ENCODE results near the gene DMD.

The DMD gene

GRCh38 chrX:31350808-31351074 lies 1860.6 kb downstream of the DMD start:
- no peak for TF ChIP-seq CTCF (IDR thresholded peaks at IDR 0.05; ENCODE audit: borderline replicate concordance, control extremely low read depth, extremely low read depth, insufficient read depth, missing control alignments)
- in situ Hi-C loops (cut with MboI; ENCODE audit: low sequenced_read_pairs, unreplicated experiment), result no loop called here

GRCh38 chrX:31349515-31349914 lies 1861.8 kb downstream of the DMD start:
- in situ Hi-C loops (cut with MboI; ENCODE audit: low sequenced_read_pairs, unreplicated experiment), result no loop called here
- DNase-seq (ENCODE audit: low spot score), result no peak
- no peak for TF ChIP-seq CTCF (IDR thresholded peaks at IDR 0.05; ENCODE audit: borderline replicate concordance, control extremely low read depth, extremely low read depth, insufficient read depth, missing control alignments)

More at GRCh38 chrX:31350808-31351074, 1860.6 kb downstream of the DMD start:
- DNase-seq (ENCODE audit: low spot score), result no peak

DNA sequence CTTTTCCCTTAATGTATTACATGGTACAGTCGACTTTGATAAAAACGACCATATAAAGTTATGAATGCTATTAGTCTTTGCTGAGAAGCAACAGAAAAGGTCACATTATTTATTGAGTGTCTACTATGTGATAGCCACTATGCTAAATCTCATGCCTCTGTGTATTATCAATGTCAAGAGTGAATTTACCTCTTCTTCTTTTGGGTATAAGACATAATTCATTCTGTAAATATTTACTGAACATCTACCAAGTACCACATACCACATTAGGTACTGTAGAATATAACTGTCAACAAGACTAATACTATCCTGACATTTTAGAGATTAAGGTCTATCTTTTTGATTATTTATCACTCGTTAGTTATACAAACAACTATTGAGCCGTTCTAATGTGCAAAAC lies 1870.8 kb downstream of the DMD start:
- DNase-seq (ENCODE audit: low spot score), result no peak
- no peak for TF ChIP-seq CTCF (IDR thresholded peaks at IDR 0.05; ENCODE audit: borderline replicate concordance, control extremely low read depth, extremely low read depth, insufficient read depth, missing control alignments)
- in situ Hi-C loops (cut with MboI; ENCODE audit: low sequenced_read_pairs, unreplicated experiment), result no loop called here

DNA sequence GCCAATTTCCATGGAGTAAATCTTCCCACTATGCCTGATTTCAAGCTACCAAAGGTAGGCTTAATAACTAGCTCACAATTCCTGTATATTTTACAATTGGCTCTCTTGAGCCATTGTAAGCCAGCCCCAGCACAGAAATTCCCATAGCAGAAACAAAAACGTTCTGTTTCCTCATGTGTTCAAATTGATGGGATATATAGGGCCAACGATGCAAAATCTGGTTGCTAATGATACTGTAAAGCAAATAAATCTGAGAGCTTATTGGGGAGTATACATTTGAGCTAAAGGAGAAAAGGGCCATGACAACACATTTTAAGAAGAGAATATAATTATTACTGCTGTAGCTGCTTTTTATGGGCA lies 1872.4 kb downstream of the DMD start:
- in situ Hi-C loops (cut with MboI; ENCODE audit: low sequenced_read_pairs, unreplicated experiment), result no loop called here
- no peak for DNase-seq (ENCODE audit: low spot score)
- TF ChIP-seq CTCF (IDR thresholded peaks at IDR 0.05; ENCODE audit: borderline replicate concordance, control extremely low read depth, extremely low read depth, insufficient read depth, missing control alignments), result no peak

DNA sequence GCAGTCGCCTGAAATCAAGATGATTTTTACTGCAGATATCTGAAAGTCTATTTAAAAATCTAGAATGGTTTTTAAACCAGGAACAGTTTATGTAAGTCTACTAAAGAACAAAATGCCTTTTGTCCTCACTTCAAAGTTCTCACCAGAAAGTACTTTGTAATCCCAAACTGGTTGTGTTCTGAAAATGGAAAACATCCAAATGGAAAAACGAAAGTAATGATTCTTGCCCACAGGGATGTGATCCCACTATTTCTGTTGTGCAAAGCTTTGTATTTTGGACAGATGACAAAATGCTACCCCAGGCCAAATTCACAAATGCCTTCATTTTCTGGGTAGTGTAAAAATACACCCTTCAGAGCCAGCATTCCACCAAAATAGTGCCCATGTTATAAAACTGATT lies 1874.0 kb downstream of the DMD start:
- DNase-seq (ENCODE audit: low spot score), result no peak
- TF ChIP-seq CTCF (IDR thresholded peaks at IDR 0.05; ENCODE audit: borderline replicate concordance, control extremely low read depth, extremely low read depth, insufficient read depth, missing control alignments), result no peak
- in situ Hi-C loops (cut with MboI; ENCODE audit: low sequenced_read_pairs, unreplicated experiment), result no loop called here

GRCh38 chrX:31336419-31336818 lies 1874.9 kb downstream of the DMD start:
- no peak for DNase-seq (ENCODE audit: low spot score)
- TF ChIP-seq CTCF (IDR thresholded peaks at IDR 0.05; ENCODE audit: borderline replicate concordance, control extremely low read depth, extremely low read depth, insufficient read depth, missing control alignments), result no peak
- in situ Hi-C loops (cut with MboI; ENCODE audit: low sequenced_read_pairs, unreplicated experiment), result no loop called here

GRCh38 chrX:31334997-31335396 lies 1876.4 kb downstream of the DMD start:
- no peak for DNase-seq (ENCODE audit: low spot score)
- no peak for TF ChIP-seq CTCF (IDR thresholded peaks at IDR 0.05; ENCODE audit: borderline replicate concordance, control extremely low read depth, extremely low read depth, insufficient read depth, missing control alignments)
- in situ Hi-C loops (cut with MboI; ENCODE audit: low sequenced_read_pairs, unreplicated experiment), result no loop called here

Data from GM13976 (cell line).